HepG2 (cell line): ENCODE measurements around the gene PFN4. TPM values are rescaled to one million over a fixed set of nuclear protein-coding genes. Genes with fewer than 3 reads are reported as not detected.

Experiments
- ARHGAP35 ChIP-seq: sonication (generic); formaldehyde crosslinking; IDR thresholded peaks from 2 replicates; pipeline ENCODE4 v1.9.0; 2022; ENCODE audit warnings: mild to moderate bottlenecking, inconsistent platforms, moderate library complexity, missing genetic modification reagents, borderline replicate concordance
- CEBPG ChIP-seq: IDR thresholded peaks from 2 replicates; pipeline ENCODE4 v1.6.1; 2016
- EEA1 ChIP-seq: sonication (generic); formaldehyde crosslinking; IDR thresholded peaks from 2 replicates; pipeline ENCODE4 v1.5.1; 2020; ENCODE audit warnings: mild to moderate bottlenecking, missing genetic modification reagents, borderline replicate concordance
- HBP1 ChIP-seq: IDR thresholded peaks from 2 replicates; pipeline ENCODE4 v1.6.1; 2016; ENCODE audit warnings: low read depth, control low read depth
- KAT7 ChIP-seq: IDR thresholded peaks from 2 replicates; pipeline ENCODE4 v1.6.1; 2018; ENCODE audit warnings: borderline replicate concordance, missing compliant biosample characterization
- MED1 ChIP-seq: sonication (generic); formaldehyde crosslinking; IDR thresholded peaks from 2 replicates; pipeline ENCODE4 v1.4.0; 2020; ENCODE audit warnings: missing genetic modification reagents
- MLLT10 ChIP-seq: sonication (generic); formaldehyde crosslinking; IDR thresholded peaks from 2 replicates; pipeline ENCODE4 v1.4.0; 2020; ENCODE audit warnings: missing genetic modification reagents
- MYC ChIP-seq: sonication (generic); formaldehyde crosslinking; IDR thresholded peaks from 2 replicates; pipeline ENCODE4 v1.9.0; 2021; ENCODE audit warnings: missing genetic modification reagents, borderline replicate concordance
- NAIF1 ChIP-seq: sonication (generic); formaldehyde crosslinking; IDR thresholded peaks from 2 replicates; pipeline ENCODE4 v1.5.0; 2020; ENCODE audit warnings: mild to moderate bottlenecking, missing genetic modification reagents, borderline replicate concordance
- PCBP1 ChIP-seq: fragments of 200-400 bp; formaldehyde crosslinking; IDR thresholded peaks from 2 replicates; pipeline ENCODE4 v1.6.1; 2017; ENCODE audit warnings: mild to moderate bottlenecking, low read depth, low read length, borderline replicate concordance
- PLRG1 ChIP-seq: fragments of 450-650 bp; conservative IDR thresholded peaks from 2 replicates; pipeline ENCODE4 v1.6.1; 2016
- POLR2AphosphoS5 ChIP-seq: IDR thresholded peaks from 2 replicates; pipeline ENCODE4 v1.6.1; 2012; ENCODE audit warnings: low read depth, low read length
- PRMT3 ChIP-seq: sonication (generic); formaldehyde crosslinking; IDR thresholded peaks from 2 replicates; pipeline ENCODE4 v1.8.1; 2022; ENCODE audit warnings: low read depth, mild to moderate bottlenecking, moderate library complexity, missing genetic modification reagents, borderline replicate concordance
- REPIN1 ChIP-seq: sonication (generic); formaldehyde crosslinking; IDR thresholded peaks from 2 replicates; pipeline ENCODE4 v1.8.0; 2022; ENCODE audit warnings: missing genetic modification reagents, low read depth, mild to moderate bottlenecking, borderline replicate concordance
- ZBED4 ChIP-seq: sonication (generic); formaldehyde crosslinking; IDR thresholded peaks from 2 replicates; pipeline ENCODE4 v1.4.0; 2020; ENCODE audit warnings: missing genetic modification reagents, borderline replicate concordance
- ZMYM4 ChIP-seq: sonication (generic); formaldehyde crosslinking; IDR thresholded peaks from 2 replicates; pipeline ENCODE4 v1.8.1; 2023; ENCODE audit warnings: mild to moderate bottlenecking, missing genetic modification reagents
- ZNF333 ChIP-seq: sonication (generic); formaldehyde crosslinking; IDR thresholded peaks from 2 replicates; pipeline ENCODE4 v1.4.0; 2020; ENCODE audit warnings: mild to moderate bottlenecking, missing genetic modification reagents, borderline replicate concordance
- polyA plus RNA-seq, 8 experiments: library from polyadenylated mRNA; depleted of rRNA in 3 of 8; stranded (reverse) in 7 of 8; unstranded in 1 of 8; fragments of >200 nt; fragmentation: Illumina TruSeq in 4 of 8; extraction: Trizol in 4 of 8; gene quantifications; 2 replicates each; pipeline versions ENCODE4 v1.2.1 to v1.2.3, GENCODE V29; 2011 to 2016; ENCODE audit warnings: low read depth in 4 of 8, missing spikeins in 1 of 8, mixed read lengths in 1 of 8; ENCODE audit not compliant: insufficient read depth in 1 of 8
- total RNA-seq, 5 experiments: library from RNA; depleted of rRNA; stranded (reverse); fragments of >200 nt; fragmentation: Illumina TruSeq; extraction: Trizol; gene quantifications; 2 replicates each; pipeline ENCODE4 v1.2.3, GENCODE V29; 2016; ENCODE audit warnings: low read depth in 1 of 5
- TF ChIP-seq, protein P1 (sequence below): sonication (generic); formaldehyde crosslinking; conservative IDR thresholded peaks from 2 replicates; pipeline ENCODE4 v1.8.0; 2022; ENCODE audit warnings: missing genetic modification reagents
- TF ChIP-seq, protein P2 (sequence below): IDR thresholded peaks from 2 replicates; pipeline ENCODE4 v1.6.1; 2016; ENCODE audit warnings: missing compliant biosample characterization, missing genetic modification reagents, borderline replicate concordance
- TF ChIP-seq, protein P3 (sequence below): sonication (generic); formaldehyde crosslinking; IDR thresholded peaks from 2 replicates; pipeline ENCODE4 v1.8.0; 2022; ENCODE audit warnings: mild to moderate bottlenecking, missing genetic modification reagents

PFN4 gene
- total and polyA plus RNA-seq, 2 of the 13 experiments (the other 11 are each of a cell fraction or from before 2014, with no cell fraction given) = 0.12 to 0.20 TPM

DNA sequence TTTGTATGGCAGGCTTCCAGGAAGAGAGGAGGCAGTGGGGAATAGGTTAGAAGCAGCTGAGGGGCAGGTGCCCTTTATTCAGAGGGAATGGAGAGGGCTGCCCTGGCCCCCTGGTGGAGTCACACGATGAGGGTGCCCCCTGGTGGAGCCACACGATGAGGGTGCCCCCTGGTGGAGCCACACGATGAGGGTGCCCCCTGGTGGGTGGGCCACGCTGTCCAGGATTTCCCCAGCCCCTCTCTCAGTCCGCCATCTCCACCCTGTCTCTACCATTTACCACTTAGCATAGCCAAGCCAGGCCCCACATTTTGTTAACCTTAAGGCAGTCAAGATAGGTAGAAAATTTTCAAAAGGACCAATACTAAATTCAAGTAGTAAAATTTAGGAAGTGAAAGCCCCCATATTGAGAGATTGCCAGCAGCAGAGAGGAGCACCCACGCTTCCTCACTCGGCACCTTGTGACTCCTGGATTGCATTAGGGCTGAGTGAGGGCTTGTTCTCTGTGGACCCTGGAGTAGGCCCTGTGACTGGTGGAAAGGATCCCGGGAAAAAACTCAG is 41.4 kb upstream of the PFN4 start (continued):
- no peak for TF ChIP-seq ZBED4 (CRISPR knock-in tag)
- TF ChIP-seq MED1 (CRISPR knock-in tag) = no peak
- TF ChIP-seq ARHGAP35 (CRISPR knock-in tag) = 0 out of 2 replicates have a peak, but pooled peaks have one; percentile 23
- TF ChIP-seq ZNF333 (CRISPR knock-in tag) = no peak
- TF ChIP-seq CEBPG (CRISPR knock-in tag) = 0 out of 2 replicates have a peak, but pooled peaks have one; percentile 19
- TF ChIP-seq REPIN1 = 0 out of 2 replicates have a peak, but pooled peaks have one; percentile 34
- no peak for TF ChIP-seq POLR2AphosphoS5
- TF ChIP-seq HBP1 (CRISPR knock-in tag) = no peak
- TF ChIP-seq MLLT10 = no peak
- TF ChIP-seq ZMYM4 (CRISPR knock-in tag) = peak; percentile 72; the same call in 1 of the 2 replicates
- TF ChIP-seq, protein P1, sequence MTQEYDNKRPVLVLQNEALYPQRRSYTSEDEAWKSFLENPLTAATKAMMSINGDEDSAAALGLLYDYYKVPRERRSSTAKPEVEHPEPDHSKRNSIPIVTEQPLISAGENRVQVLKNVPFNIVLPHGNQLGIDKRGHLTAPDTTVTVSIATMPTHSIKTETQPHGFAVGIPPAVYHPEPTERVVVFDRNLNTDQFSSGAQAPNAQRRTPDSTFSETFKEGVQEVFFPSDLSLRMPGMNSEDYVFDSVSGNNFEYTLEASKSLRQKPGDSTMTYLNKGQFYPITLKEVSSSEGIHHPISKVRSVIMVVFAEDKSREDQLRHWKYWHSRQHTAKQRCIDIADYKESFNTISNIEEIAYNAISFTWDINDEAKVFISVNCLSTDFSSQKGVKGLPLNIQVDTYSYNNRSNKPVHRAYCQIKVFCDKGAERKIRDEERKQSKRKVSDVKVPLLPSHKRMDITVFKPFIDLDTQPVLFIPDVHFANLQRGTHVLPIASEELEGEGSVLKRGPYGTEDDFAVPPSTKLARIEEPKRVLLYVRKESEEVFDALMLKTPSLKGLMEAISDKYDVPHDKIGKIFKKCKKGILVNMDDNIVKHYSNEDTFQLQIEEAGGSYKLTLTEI (CRISPR knock-in tag) = no peak
- no peak for TF ChIP-seq PLRG1
- TF ChIP-seq KAT7 (CRISPR knock-in tag) = no peak
- TF ChIP-seq MYC (CRISPR knock-in tag) = no peak
- TF ChIP-seq PCBP1 = no peak
- TF ChIP-seq NAIF1 (CRISPR knock-in tag) = no peak
- TF ChIP-seq PRMT3 = no peak
- TF ChIP-seq, protein P2, sequence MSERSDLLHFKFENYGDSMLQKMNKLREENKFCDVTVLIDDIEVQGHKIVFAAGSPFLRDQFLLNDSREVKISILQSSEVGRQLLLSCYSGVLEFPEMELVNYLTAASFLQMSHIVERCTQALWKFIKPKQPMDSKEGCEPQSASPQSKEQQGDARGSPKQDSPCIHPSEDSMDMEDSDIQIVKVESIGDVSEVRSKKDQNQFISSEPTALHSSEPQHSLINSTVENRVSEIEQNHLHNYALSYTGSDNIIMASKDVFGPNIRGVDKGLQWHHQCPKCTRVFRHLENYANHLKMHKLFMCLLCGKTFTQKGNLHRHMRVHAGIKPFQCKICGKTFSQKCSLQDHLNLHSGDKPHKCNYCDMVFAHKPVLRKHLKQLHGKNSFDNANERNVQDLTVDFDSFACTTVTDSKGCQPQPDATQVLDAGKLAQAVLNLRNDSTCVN (CRISPR knock-in tag) = 0 out of 2 replicates have a peak, but pooled peaks have one; percentile 37
- TF ChIP-seq EEA1 (CRISPR knock-in tag) = no peak
- TF ChIP-seq, protein P3, sequence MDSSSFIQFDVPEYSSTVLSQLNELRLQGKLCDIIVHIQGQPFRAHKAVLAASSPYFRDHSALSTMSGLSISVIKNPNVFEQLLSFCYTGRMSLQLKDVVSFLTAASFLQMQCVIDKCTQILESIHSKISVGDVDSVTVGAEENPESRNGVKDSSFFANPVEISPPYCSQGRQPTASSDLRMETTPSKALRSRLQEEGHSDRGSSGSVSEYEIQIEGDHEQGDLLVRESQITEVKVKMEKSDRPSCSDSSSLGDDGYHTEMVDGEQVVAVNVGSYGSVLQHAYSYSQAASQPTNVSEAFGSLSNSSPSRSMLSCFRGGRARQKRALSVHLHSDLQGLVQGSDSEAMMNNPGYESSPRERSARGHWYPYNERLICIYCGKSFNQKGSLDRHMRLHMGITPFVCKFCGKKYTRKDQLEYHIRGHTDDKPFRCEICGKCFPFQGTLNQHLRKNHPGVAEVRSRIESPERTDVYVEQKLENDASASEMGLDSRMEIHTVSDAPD (CRISPR knock-in tag) = no peak; the same call in 1 of the 2 replicates
